Muscle of leg (tissue), 16 donors: ENCODE results near the gene TOP2A. TPM values are rescaled to one million over a fixed set of nuclear protein-coding genes. Genes with fewer than 3 reads are reported as not detected.
A peak's percentile ranks its signal among the peaks of the same experiment; 100 is the strongest.

Source experiments
- DNase-seq: peaks from one replicate; pipeline ENCODE4 v3.0.0; 2013
- H3K27ac ChIP-seq: one replicate; pipeline ENCODE4 v1.5.1; 2013; ENCODE audit warnings: mild to moderate bottlenecking, low read length, control low read depth
- H3K27me3 ChIP-seq: one replicate; pipeline ENCODE4 v1.6.1; 2013; ENCODE audit warnings: low read length; ENCODE audit not compliant: control insufficient read depth, insufficient read depth
- H3K36me3 ChIP-seq: one replicate; pipeline ENCODE4 v1.6.1; 2013; ENCODE audit warnings: low read length; ENCODE audit not compliant: control insufficient read depth, insufficient read depth
- H3K4me1 ChIP-seq: one replicate; pipeline ENCODE4 v1.6.1; 2013; ENCODE audit warnings: low read length; ENCODE audit not compliant: control insufficient read depth, insufficient read depth
- H3K4me3 ChIP-seq: one replicate; pipeline ENCODE4 v1.5.1; 2013; ENCODE audit warnings: low read length, control low read depth
- H3K9me3 ChIP-seq: replicated peaks from 2 replicates; pipeline ENCODE4 v1.6.1; 2013; ENCODE audit warnings: low read depth, low read length; ENCODE audit not compliant: control insufficient read depth
- WGBS: methylation state at CpG from one replicate; pipeline ENCODE4 v1.1.5; 2013; ENCODE audit warnings: missing lambda C conversion rate; ENCODE audit not compliant: insufficient coverage; 5-methylcytosine and 5-hydroxymethylcytosine counted together
- long read RNA-seq, 11 donors: transcript quantifications; one replicate each; lab custom pipeline, GENCODE V29; 2026
- polyA plus RNA-seq, 8 donors: library from polyadenylated mRNA; unstranded; fragments of 120-200 nt; gene quantifications; one replicate each; pipeline versions ENCODE4 v1.2.1 to v1.2.3, GENCODE V29; 2013; ENCODE audit warnings: inconsistent platforms in 1 of 8, low replicate concordance in 1 of 8; ENCODE audit not compliant: insufficient read length in 8 of 8, insufficient read depth in 1 of 8
- total RNA-seq: library from RNA; stranded (reverse); fragments of 120-200 nt; gene quantifications from one replicate; pipeline ENCODE4 v1.2.4, GENCODE V29; 2013

The TOP2A gene
- total RNA-seq (45.9 TPM), polyA plus RNA-seq (100 to 1,000 TPM in 1 of 8 donors, 10 to 100 TPM in 7; 58.3 to 113 (median 80.9) TPM)
- long read RNA-seq, donor 1, partial matches to known transcripts = 0 of 1 reads
- long read RNA-seq, donor 1, other reads (novel, unspliced or antisense) = 0 of 1 reads
- long read RNA-seq, donor 2 = 0 reads
- long read RNA-seq, donor 3, full-length matches to known transcripts = 3 of 17 reads
- long read RNA-seq, donor 3, partial matches to known transcripts = 14 of 17 reads
- long read RNA-seq, donor 3, other reads (novel, unspliced or antisense) = 0 of 17 reads
- long read RNA-seq, donor 4, partial matches to known transcripts = 0 of 1 reads
- long read RNA-seq, donor 4, other reads (novel, unspliced or antisense) = 0 of 1 reads
- long read RNA-seq, donor 5, partial matches to known transcripts = 67 of 68 reads
- long read RNA-seq, donor 5, other reads (novel, unspliced or antisense) = 0 of 68 reads
- long read RNA-seq, donor 6, full-length matches to known transcripts = 2 of 20 reads
- long read RNA-seq, donor 6, partial matches to known transcripts = 18 of 20 reads
- long read RNA-seq, donor 6, other reads (novel, unspliced or antisense) = 0 of 20 reads
- long read RNA-seq, donor 7, partial matches to known transcripts = 30 of 31 reads
- long read RNA-seq, donor 7, other reads (novel, unspliced or antisense) = 0 of 31 reads
- long read RNA-seq, donor 8, full-length matches to known transcripts = 3 of 64 reads
- long read RNA-seq, donor 8, partial matches to known transcripts = 27 of 64 reads
- long read RNA-seq, donor 8, other reads (novel, unspliced or antisense) = 34 of 64 reads
- long read RNA-seq, donor 9, partial matches to known transcripts = 17 of 18 reads
- long read RNA-seq, donor 9, other reads (novel, unspliced or antisense) = 0 of 18 reads
- long read RNA-seq, donor 10, partial matches to known transcripts = 32 of 33 reads
- long read RNA-seq, donor 10, other reads (novel, unspliced or antisense) = 0 of 33 reads
- long read RNA-seq, donor 11, full-length matches to known transcripts = 1 of 1 reads
- long read RNA-seq, donor 11, partial matches to known transcripts = 0 of 1 reads
- long read RNA-seq, donor 11, other reads (novel, unspliced or antisense) = 0 of 1 reads

- peak; percentile 100 for DNase-seq
- Histone ChIP-seq H3K36me3 (peaks cover 2% of the 10 kb centered on the region), H3K27me3 (no peaks in the 10 kb centered on the region), H3K27ac (peak within 1 kb of the TSS; percentile 75), H3K9me3 (no peaks in the 10 kb centered on the region), H3K4me1 (peaks cover 15% of the 10 kb centered on the region), H3K4me3 (peak within 1 kb of the TSS; percentile 78)
- WGBS = 0% methylated on average over 36 of the region's 49 CpGs
Measured at GRCh38 chr17:40417609-40418427, at the start of gene TOP2A. Gene TOP2A, minus strand, starts transcription at chr17:40417896. Its CDS starts 105 bp downstream, at chr17:40417791.

GRCh38 chr17:40467281-40467867 is 49.7 kb upstream of the TOP2A start:
- Histone ChIP-seq H3K36me3 (no peaks in the 10 kb centered on the region), H3K27ac (no peak overlapping the region), H3K27me3 (no peaks in the 10 kb centered on the region), H3K9me3 (peaks cover 3% of the 10 kb centered on the region), H3K4me1 (peaks cover 18% of the 10 kb centered on the region), H3K4me3 (no peak overlapping the region)
- DNase-seq = no peak
- 92% methylated on average over 2 of the region's 2 CpGs for WGBS

GRCh38 chr17:40466298-40466971 is 48.7 kb upstream of the TOP2A start:
- Histone ChIP-seq H3K27ac (no peak overlapping the region), H3K4me3 (no peak overlapping the region), H3K4me1 (peaks cover 27% of the 10 kb centered on the region), H3K36me3 (no peaks in the 10 kb centered on the region), H3K9me3 (no peaks in the 10 kb centered on the region), H3K27me3 (no peaks in the 10 kb centered on the region)
- 85% methylated on average over 3 of the region's 11 CpGs for WGBS
- no peak for DNase-seq

- WGBS = 86% methylated on average over 5 of the region's 5 CpGs
- no peak for DNase-seq
Measured at GRCh38 chr17:40464392-40464855, 46.7 kb upstream of the TOP2A start.

GRCh38 chr17:40463122-40463550 is 45.4 kb upstream of the TOP2A start:
- Histone ChIP-seq H3K27ac (peak overlapping the region; percentile 82), H3K4me3 (no peak overlapping the region), H3K9me3 (no peaks in the 10 kb centered on the region), H3K27me3 (no peaks in the 10 kb centered on the region), H3K36me3 (no peaks in the 10 kb centered on the region), H3K4me1 (peaks cover 58% of the 10 kb centered on the region)
- 26% methylated on average over 6 of the region's 11 CpGs for WGBS
- DNase-seq = peak; percentile 66

More at GRCh38 chr17:40464392-40464855, 46.7 kb upstream of the TOP2A start:
- no peak overlapping the region for H3K4me3 ChIP-seq
- H3K4me1 ChIP-seq = peaks cover 45% of the 10 kb centered on the region
- no peak overlapping the region for H3K27ac ChIP-seq
- no peaks in the 10 kb centered on the region for H3K36me3 ChIP-seq
- no peaks in the 10 kb centered on the region for H3K27me3 ChIP-seq
- no peaks in the 10 kb centered on the region for H3K9me3 ChIP-seq

- Histone ChIP-seq H3K9me3 (no peaks in the 10 kb centered on the region), H3K4me1 (peaks cover 64% of the 10 kb centered on the region), H3K27me3 (no peaks in the 10 kb centered on the region), H3K4me3 (no peak overlapping the region), H3K27ac (peak overlapping the region; percentile 82), H3K36me3 (peaks cover 4% of the 10 kb centered on the region)
- 22% methylated on average over 7 of the region's 9 CpGs for WGBS
- peak; percentile 59 for DNase-seq
Measured at GRCh38 chr17:40462343-40463121, 44.8 kb upstream of the TOP2A start.

GRCh38 chr17:40461732-40462342 is 44.1 kb upstream of the TOP2A start:
- no peaks in the 10 kb centered on the region for H3K9me3 ChIP-seq
- H3K36me3 ChIP-seq = peaks cover 11% of the 10 kb centered on the region
- peak; percentile 82 for DNase-seq
- 39% methylated on average over 4 of the region's 12 CpGs for WGBS
- H3K27ac ChIP-seq = peak overlapping the region; percentile 82
- H3K4me3 ChIP-seq = no peak overlapping the region
- no peaks in the 10 kb centered on the region for H3K27me3 ChIP-seq
- H3K4me1 ChIP-seq = peaks cover 71% of the 10 kb centered on the region
